Measurements from ENCODE around the gene SLAMF8. TPM values are rescaled to one million over a fixed set of nuclear protein-coding genes. Genes with fewer than 3 reads are reported as not detected.

SLAMF8 gene
- total and polyA plus RNA-seq, 4 donors, result 5.2 to 67.0 (median 28.4) TPM

DNA sequence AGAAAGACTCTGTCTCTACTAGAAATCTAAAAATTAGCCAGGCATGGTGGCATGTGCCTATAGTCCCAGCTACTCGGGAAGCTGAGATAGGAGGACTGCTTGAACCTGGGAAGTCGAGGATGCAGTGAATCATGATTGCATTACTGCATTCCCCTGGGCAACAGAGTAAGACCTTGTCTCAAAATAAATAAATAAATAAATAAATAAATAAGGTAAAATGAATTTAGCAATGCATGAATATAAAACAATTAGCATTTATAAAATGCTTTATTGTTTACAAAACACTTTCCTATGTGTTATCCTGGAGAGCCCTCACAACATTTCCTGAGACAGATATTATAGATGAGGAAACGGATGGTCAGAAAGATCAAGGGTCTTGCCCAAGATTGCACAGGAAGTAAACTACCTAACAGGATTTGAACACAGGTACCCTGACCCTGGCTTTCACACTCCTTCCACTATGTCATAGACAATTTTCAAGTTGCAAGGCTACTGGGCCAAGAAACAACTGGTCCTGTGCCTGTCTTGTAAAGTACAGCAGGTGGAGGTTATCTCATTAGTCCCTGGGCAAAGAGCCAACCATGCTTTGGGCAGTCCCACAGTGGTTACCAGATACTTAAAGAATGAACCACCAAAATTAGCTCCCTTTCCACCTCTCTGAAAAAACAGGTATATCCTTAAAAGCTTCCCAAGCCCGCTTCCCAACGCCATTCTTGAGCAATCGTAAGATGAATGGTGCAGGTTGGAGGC, 51.2 kb downstream of the SLAMF8 start:
- 88 to 89% methylated on average over 6 of the region's 6 CpGs for WGBS, 2 donors
- TF ChIP-seq CTCF (IDR thresholded peaks at IDR 0.05; ENCODE audit: control extremely low read depth, extremely low read depth), result no peak
- ATAC-seq (ENCODE audit: insufficient read depth, low FRiP score), result no peak
- Histone ChIP-seq H3K4me3 (no peak overlapping the region), H3K4me1 (ENCODE audit: control insufficient read depth in 5 of 5, insufficient read depth in 5 of 5, low read length in 5 of 5) (peaks cover 0 to 6% (median 4%) of the 10 kb centered on the region in 5 donors), H3K9ac (ENCODE audit: insufficient read depth in 1 of 2, low read length in 2 of 2) (no peak overlapping the region), H3K36me3 (ENCODE audit: control insufficient read depth in 4 of 4, insufficient read depth in 4 of 4, low read length in 4 of 4) (no peaks in the 10 kb centered on the region), H3K9me3 (ENCODE audit: control insufficient read depth in 4 of 4, insufficient read depth in 3 of 4, low read length in 3 of 4) (peaks cover 0 to 2% (median 0%) of the 10 kb centered on the region in 4 donors), H3K27me3 (ENCODE audit: control insufficient read depth in 3 of 3, insufficient read depth in 3 of 3, low read length in 2 of 3) (no peaks in the 10 kb centered on the region), H3K27ac (ENCODE audit: low read depth in 1 of 2, low read length in 1 of 2) (no peak overlapping the region)
- no peak for DNase-seq

DNA sequence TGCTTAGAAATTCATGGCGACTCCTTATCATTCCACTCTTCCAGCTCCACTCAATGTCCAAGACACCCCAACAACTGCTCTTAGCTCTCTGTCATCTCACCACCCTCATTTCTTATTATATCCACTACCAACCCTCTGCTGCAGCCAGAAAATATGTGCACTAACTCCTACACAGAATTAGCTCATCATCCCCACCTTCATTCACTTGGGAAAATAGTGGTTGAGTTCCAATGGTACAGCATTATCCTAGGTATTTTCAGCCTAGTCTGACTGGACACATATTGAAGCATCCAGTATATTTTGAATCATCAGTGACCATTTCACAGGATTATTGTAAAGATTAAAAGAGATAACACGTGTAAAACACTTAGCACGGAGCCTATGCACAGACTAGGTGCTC, 52.5 kb downstream of the SLAMF8 start:
- peaks cover 0 to 2% (median 0%) of the 10 kb centered on the region in 4 donors for H3K9me3 ChIP-seq (ENCODE audit: control insufficient read depth in 4 of 4, insufficient read depth in 3 of 4, low read length in 3 of 4)
- H3K36me3 ChIP-seq (ENCODE audit: control insufficient read depth in 4 of 4, insufficient read depth in 4 of 4, low read length in 4 of 4), result no peaks in the 10 kb centered on the region
- no peak for TF ChIP-seq CTCF (IDR thresholded peaks at IDR 0.05; ENCODE audit: control extremely low read depth, extremely low read depth)
- H3K4me1 ChIP-seq (ENCODE audit: control insufficient read depth in 5 of 5, insufficient read depth in 5 of 5, low read length in 5 of 5), result peaks cover 0 to 6% (median 4%) of the 10 kb centered on the region in 5 donors
- ATAC-seq (ENCODE audit: insufficient read depth, low FRiP score), result no peak
- no peaks in the 10 kb centered on the region for H3K27me3 ChIP-seq (ENCODE audit: control insufficient read depth in 3 of 3, insufficient read depth in 3 of 3, low read length in 2 of 3)
- no peak overlapping the region for H3K4me3 ChIP-seq
- DNase-seq, result no peak
- H3K27ac ChIP-seq (ENCODE audit: low read depth in 1 of 2, low read length in 1 of 2), result no peak overlapping the region
- WGBS, 2 donors, result 88 to 97% methylated on average over 3 of the region's 3 CpGs
- no peak overlapping the region for H3K9ac ChIP-seq (ENCODE audit: insufficient read depth in 1 of 2, low read length in 2 of 2)

DNA sequence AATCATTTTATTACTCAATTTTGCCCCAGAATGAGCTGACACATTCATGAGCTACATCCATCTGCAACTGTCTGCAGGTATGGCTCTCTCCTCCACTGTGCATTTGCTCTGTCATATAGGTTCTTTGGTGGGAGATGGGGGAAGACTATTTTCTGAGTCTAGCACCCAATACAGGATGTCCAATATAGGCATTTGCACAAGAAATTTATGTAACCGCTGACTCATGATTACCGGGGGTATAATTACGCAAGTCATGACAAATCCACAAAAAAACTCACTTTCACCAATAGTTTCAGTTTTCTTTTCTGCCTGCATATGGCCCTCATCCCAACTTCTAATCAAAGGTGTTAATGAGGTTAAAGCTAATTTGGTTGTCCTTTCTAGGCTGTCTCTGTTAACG, 53.3 kb downstream of the SLAMF8 start:
- Histone ChIP-seq H3K9ac (ENCODE audit: insufficient read depth in 1 of 2, low read length in 2 of 2) (no peak overlapping the region), H3K27me3 (ENCODE audit: control insufficient read depth in 3 of 3, insufficient read depth in 3 of 3, low read length in 2 of 3) (no peaks in the 10 kb centered on the region), H3K27ac (ENCODE audit: low read depth in 1 of 2, low read length in 1 of 2) (no peak overlapping the region), H3K9me3 (ENCODE audit: control insufficient read depth in 4 of 4, insufficient read depth in 3 of 4, low read length in 3 of 4) (peaks cover 0 to 2% (median 0%) of the 10 kb centered on the region in 4 donors), H3K36me3 (ENCODE audit: control insufficient read depth in 4 of 4, insufficient read depth in 4 of 4, low read length in 4 of 4) (no peaks in the 10 kb centered on the region), H3K4me1 (ENCODE audit: control insufficient read depth in 5 of 5, insufficient read depth in 5 of 5, low read length in 5 of 5) (peaks cover 0 to 6% (median 4%) of the 10 kb centered on the region in 5 donors), H3K4me3 (no peak overlapping the region)
- 42 to 69% methylated on average over 4 of the region's 4 CpGs for WGBS, 2 donors
- no peak for TF ChIP-seq CTCF (IDR thresholded peaks at IDR 0.05; ENCODE audit: control extremely low read depth, extremely low read depth)
- no peak for DNase-seq
- no peak for ATAC-seq (ENCODE audit: insufficient read depth, low FRiP score)
